ENCODE measurements around the gene RNF25. TPM values are rescaled to one million over a fixed set of nuclear protein-coding genes. Genes with fewer than 3 reads are reported as not detected.

Gene RNF25
- total and polyA plus RNA-seq, 2 of the 4 experiments (the other 2 are of a cell fraction): 56.5 to 78.1 TPM

DNA sequence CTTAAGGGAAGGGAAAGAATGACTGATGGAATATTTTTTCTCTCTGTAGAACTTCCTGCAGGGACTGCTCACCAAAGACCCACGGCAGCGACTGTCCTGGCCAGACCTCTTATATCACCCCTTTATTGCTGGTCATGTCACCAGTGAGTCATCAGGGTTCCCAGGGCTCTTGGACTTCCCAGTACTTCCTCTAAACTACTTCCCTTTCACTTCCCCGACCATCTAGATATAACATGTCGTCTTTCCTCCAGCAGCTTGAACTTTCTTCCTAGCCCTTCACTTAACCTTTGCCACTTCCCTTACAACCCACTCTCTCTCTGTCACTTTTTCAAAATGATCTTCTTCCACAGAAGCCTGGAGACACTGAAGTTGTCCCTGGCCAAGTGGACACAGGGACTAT lies 7.3 kb upstream of the RNF25 start:
- 70% methylated on average over 2 of the region's 4 CpGs; no CpG with 5 or more reads in 1 of the 2 experiments for WGBS, 2 experiments (ENCODE audit: extremely low coverage in 2 of 2, insufficient read length in 1 of 2)

More for the DNA sequence above, 7.3 kb upstream of the RNF25 start:
- Histone ChIP-seq H3K56ac (ENCODE audit: extremely low read depth, insufficient read depth, low read length) (no peak overlapping the region), H2AFZ (replicated peaks; ENCODE audit: low read length, poor library complexity) (no peak overlapping the region), H4K91ac (ENCODE audit: insufficient read depth, low read depth, low read length) (no peak overlapping the region), H2BK5ac (ENCODE audit: low read depth, low read length, poor library complexity, severe bottlenecking) (no peak overlapping the region), H3K4me3 (ENCODE audit: insufficient read depth, low read depth, low read length) (no peak overlapping the region), H3K79me1 (ENCODE audit: low read depth in 1 of 2, low read length in 2 of 2) (no peaks in the 10 kb centered on the region), H3K9me3 (ENCODE audit: control insufficient read depth, insufficient read depth, low read length) (no peaks in the 10 kb centered on the region), H4K8ac (ENCODE audit: low read depth in 2 of 2, low read length in 2 of 2) (no peak overlapping the region), H3K9ac (ENCODE audit: low read depth, low read length) (no peak overlapping the region), H3K27me3 (ENCODE audit: control insufficient read depth, insufficient read depth, low read length) (no peaks in the 10 kb centered on the region), H4K20me1 (ENCODE audit: insufficient read depth, low read length) (no peaks in the 10 kb centered on the region), H3K4me1 (ENCODE audit: control insufficient read depth, insufficient read depth, low read length) (no peaks in the 10 kb centered on the region), H3K36me3 (ENCODE audit: control insufficient read depth, insufficient read depth, low read length) (peaks cover 22% of the 10 kb centered on the region), H2BK120ac (ENCODE audit: low read depth, low read length) (no peak overlapping the region), H3K9me1 (ENCODE audit: insufficient read depth, low read length) (no peaks in the 10 kb centered on the region), H2AK5ac (ENCODE audit: low read depth, low read length) (no peak overlapping the region), H3K23ac (ENCODE audit: low read depth, low read length) (no peak overlapping the region), H4K5ac (ENCODE audit: low read depth, low read length) (no peak overlapping the region), H2AK9ac (replicated peaks; ENCODE audit: low read depth, low read length, poor library complexity) (no peak overlapping the region), H2BK15ac (ENCODE audit: low read depth, low read length) (no peak overlapping the region), H3K27ac (ENCODE audit: insufficient read depth, low read length) (no peak overlapping the region), H3K4me2 (ENCODE audit: low read depth, low read length) (no peak overlapping the region), H2BK20ac (ENCODE audit: low read depth, low read length) (no peak overlapping the region), H3K14ac (replicated peaks; ENCODE audit: low read depth, low read length) (no peak overlapping the region), H3K18ac (ENCODE audit: low read depth, low read length) (no peak overlapping the region), H3K4ac (ENCODE audit: low read depth, low read length) (no peak overlapping the region)
- in situ Hi-C loops (cut with MboI; ENCODE audit: low sequenced_read_pairs) (no loop called here), intact Hi-C loops (cut with micrococcal nuclease) (no loop called here), dilution Hi-C loops (cut with HindIII; ENCODE audit: low sequenced_read_pairs, unreplicated experiment) (no loop called here)
- DNase-seq: peak; percentile 32
- ChIA-PET CTCF (no interaction called here), POLR2A (ENCODE audit: unreplicated experiment) (no interaction called here)
- no peak for ATAC-seq (ENCODE audit: low read depth)
- TF ChIP-seq FOS (IDR thresholded peaks at IDR 0.05; ENCODE audit: low read depth, low read length): no peak
- no peak for TF ChIP-seq USF2 (IDR thresholded peaks at IDR 0.05; ENCODE audit: low read depth, low read length)
- TF ChIP-seq CEBPB (IDR thresholded peaks at IDR 0.05; ENCODE audit: low read depth, low read length): no peak
- TF ChIP-seq BHLHE40 (IDR thresholded peaks at IDR 0.05; ENCODE audit: low read depth, low read length): no peak
- no peak for TF ChIP-seq NFE2L2 (IDR thresholded peaks at IDR 0.05; ENCODE audit: low read depth, low read length)
- no peak for TF ChIP-seq MAZ (IDR thresholded peaks at IDR 0.05; ENCODE audit: borderline replicate concordance, low read depth, low read length)
- TF ChIP-seq MXI1 (IDR thresholded peaks at IDR 0.05; ENCODE audit: borderline replicate concordance, low read depth, low read length): no peak
- no TSS peak for BruUV-seq (replicated peaks)
